ENCODE measurements around the gene MAP1LC3B.
"Not testable (repeated sequence)": the region's sequence is repeated elsewhere in the genome, so short reads cannot be mapped to it uniquely, and the experiment has no call there.

MAP1LC3B gene

DNA sequence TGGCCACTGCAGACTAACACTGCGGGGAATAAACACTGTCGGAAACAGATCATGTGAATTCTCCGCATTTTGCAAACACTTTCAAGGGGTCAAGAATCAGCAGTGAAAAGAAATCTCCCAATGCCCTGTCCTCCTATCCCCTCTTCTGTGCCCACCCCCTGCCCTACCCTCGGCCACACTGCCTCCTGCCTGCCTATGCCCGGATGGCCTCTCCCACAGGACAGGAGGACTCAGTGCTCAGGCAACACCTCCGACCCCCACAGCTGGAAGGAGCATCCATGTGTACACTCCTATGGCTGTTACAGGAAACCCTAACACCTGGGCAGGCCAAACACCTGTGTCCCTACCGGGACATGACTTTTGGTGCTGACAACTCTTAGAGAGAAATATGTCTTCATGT, 33.0 kb upstream of the MAP1LC3B start:
- no peak for DNase-seq

GRCh38 chr16:87360862-87361610, 31.1 kb upstream of the MAP1LC3B start:
- DNase-seq, result no peak

- no peak for DNase-seq
Observed at GRCh38 chr16:87361916-87362619, 30.1 kb upstream of the MAP1LC3B start.

GRCh38 chr16:87362828-87363559, 29.1 kb upstream of the MAP1LC3B start:
- DNase-seq, result not testable (repeated sequence)

DNA sequence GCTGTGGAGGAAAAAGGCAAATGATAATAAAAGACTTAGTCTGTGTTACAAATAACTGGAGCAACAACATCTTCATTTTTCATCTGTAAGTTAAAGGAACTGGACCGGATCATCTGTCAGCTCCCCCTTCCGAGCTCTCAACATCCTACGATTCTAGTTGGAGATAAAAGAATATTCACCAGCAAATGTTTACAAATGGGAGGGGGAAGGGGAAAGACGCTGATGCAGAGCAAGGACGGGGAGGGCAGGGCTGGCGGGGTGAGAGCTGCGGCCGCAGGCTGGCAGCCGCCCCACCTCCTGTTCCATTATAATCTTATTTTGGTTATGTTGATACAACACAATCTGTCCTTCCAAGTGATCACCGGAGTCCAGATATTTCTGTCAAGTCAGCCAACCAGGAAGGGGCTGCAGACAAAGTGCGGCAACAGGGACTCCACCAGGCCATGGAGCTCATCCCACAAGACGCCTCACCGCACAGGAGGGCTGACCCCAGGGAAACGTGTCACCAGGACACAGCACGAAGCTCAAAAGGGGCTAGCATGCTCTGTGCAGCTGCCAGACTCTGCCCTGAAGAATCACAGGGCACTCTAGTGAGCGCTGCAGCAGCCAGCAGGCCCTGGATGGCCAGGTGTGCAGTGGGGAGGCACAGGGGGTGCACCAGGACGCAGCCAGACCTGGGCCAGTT, 28.2 kb upstream of the MAP1LC3B start:
- DNase-seq, result no peak

- no peak for DNase-seq
Observed at GRCh38 chr16:87365021-87365713, 27.0 kb upstream of the MAP1LC3B start.

- no peak for DNase-seq
Observed at GRCh38 chr16:87366288-87366687, 25.8 kb upstream of the MAP1LC3B start.

DNA sequence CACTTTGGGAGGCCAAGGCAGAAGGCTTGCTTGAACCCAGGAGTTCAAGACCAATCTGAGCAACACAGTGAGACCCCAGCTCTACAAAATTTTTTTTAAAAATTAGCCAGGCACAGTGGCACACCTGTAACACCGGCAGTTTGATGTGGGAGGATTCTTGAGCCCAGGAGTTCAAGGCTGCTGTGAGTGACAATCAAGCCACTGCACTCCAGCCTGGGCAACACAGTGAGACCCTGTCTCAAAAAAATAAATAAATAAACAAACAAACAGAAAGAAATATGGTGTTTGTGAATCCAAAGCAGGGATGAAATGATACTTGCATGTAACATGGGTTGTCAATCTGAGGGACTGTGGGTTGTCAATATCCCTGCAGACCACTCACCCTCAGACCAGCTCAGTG, 25.2 kb upstream of the MAP1LC3B start:
- no peak for DNase-seq

DNA sequence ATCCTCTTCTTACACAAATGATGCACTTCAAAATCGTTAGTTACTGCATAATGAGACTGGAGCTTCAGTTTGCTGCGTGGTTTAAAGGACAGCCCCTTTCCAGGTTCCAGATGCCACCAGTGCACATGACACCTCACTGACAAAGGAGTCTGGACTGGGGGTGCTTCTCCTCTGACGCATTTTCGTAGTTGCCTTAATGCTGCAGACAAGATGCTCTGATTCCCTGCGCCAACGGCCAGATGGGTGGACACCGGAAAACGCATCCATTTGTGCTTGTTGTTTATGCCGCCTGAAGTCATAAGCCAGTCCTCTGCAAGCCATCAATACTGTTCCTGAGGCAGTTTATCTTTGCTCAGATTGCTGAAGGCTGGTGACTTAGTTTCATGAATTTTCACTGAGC, 24.6 kb upstream of the MAP1LC3B start:
- no peak for DNase-seq

GRCh38 chr16:87368029-87368770, 23.9 kb upstream of the MAP1LC3B start:
- no peak for DNase-seq

DNA sequence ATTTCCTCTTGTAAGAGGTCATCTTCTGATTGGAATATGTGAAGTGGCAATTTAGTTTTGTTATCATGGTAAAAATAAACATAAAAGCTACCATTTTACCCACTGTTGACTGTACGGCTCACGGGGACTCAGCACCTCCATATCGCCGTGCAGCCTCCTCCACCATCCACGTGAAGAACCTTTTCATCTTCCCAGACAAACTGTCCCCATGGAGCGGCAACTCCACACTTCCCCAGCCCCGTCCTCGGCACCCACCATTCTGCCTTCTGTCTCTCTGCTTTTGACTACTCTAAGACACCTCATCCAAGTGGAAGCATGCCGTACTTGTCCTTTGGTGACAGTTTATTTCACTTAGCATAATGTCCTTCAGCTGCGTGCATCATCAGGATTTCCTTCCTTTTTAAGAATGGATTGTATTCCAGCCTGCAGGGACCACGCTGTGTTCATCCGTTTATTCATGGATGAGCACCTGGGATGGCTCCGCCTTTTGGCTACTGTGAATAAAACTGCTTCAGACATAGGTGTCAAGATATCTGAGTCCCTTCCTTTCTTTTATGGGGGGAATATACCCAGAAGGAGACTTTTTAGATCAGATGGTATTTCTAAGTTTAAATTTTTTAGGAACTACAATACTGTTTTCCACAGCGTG, 22.9 kb upstream of the MAP1LC3B start:
- DNase-seq, result no peak

DNA sequence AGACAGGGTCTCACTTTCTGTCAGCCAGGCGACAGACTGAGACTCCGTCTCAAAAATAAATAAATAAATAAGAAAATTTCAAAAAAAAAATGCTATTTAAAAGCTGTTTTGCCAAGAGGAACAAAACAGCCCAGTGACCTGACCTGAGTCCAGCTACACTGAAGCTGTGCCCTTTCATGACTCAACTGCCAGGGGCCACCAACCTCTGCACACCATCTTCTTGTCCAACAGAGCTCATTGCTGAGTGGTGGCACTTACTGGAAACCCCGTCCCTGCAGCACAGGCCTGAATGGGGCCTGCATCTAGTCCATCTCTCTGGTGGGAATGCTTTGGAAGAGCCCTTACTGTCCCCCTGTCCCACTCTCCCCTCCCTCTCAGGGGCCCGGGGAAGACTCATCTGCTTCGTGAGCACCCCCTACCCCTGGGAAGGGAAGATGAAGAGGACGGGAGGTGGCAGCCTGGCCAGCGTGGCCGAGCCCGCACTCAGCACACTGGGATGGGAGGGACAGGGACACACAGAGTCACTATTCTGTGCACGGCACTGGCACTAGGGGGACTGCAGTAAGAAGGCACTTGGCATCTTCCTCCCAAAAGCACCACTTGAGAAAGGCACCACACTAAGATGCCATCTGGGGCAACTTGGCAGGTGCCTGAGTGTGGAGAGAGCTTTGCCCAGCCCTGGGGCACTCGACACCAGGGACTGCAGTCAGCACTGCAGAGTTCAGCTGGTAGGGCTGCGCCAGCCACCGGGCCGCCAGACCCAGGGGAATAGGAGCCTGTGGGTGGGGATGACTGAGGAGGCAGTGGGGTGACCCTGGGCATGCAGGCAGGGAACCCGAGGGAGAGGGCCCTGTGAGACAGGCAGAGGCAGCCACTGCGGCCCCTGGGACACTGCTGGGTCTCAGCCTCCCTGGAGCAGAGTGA, 22.1 kb upstream of the MAP1LC3B start:
- DNase-seq, result no peak

- DNase-seq, result no peak
Observed at GRCh38 chr16:87371261-87371866, 20.8 kb upstream of the MAP1LC3B start.

DNA sequence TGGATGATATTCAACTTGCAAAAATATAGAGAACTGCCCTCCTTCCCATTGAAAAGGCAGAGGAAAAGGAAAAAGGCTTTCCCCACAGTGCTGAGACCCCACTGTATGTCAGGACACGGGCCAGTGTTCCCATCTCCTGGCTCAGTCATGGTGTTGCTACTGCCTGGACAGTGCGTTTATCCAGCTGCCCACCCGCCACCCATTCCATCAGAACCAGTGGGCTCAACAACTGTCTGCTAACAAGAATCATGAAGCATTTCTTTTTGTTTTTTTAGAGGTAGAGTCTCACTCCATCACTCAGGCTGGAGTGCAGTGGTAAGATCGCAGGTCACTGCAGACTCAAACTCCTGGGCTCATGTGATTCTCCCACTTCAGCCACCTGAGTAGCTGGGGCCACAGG, 19.8 kb upstream of the MAP1LC3B start:
- no peak for DNase-seq

DNA sequence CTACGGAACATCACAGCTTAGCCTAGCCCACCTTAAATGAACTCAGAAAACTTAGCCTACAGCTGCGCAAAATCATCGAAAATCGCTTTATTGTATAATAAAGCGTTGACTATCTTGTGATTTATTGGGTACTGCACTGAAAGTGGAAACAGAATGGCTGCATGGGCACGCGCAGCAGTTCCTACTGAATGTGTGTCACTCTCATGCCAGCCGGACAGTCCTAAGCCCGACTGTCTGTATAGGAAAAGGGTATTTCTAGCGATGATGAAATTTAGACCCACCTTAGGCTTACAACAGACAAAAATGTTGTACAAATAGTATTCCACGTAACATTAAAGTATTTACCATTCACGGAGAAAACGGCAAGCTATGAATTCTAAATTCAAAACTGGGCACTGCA, 17.8 kb upstream of the MAP1LC3B start:
- DNase-seq, result no peak

GRCh38 chr16:87375426-87376135, 16.6 kb upstream of the MAP1LC3B start:
- DNase-seq, result no peak

- no peak for DNase-seq
Observed at GRCh38 chr16:87376660-87377059, 15.5 kb upstream of the MAP1LC3B start.

DNA sequence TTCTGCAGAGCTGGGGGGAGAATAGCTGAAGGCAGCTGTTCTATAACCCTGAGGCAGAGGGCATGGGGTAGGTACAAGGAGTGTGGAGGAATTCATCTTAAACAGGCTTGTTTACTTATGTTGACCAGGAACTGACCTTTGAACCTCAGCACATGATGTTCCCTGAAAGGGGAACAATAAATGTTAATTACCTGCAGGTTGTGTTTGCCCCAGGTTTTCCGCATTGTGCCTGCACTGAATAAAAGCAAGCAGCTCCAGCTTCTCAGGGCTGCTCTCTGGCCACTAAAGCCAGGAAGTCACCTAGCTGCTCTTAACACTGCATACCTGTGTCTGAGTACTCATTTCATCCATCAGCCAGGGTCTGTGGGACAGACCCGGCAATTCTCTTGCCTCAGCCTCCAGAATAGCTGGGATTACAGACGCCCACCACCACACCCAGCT, 12.8 kb upstream of the MAP1LC3B start:
- not testable (repeated sequence) for DNase-seq

Data from right kidney (tissue), 1 donor.